Fibroblast of the aortic adventitia (primary cell): Measurements from ENCODE around the gene DPF3. TPM values are rescaled to one million over a fixed set of nuclear protein-coding genes. Genes with fewer than 3 reads are reported as not detected.

ENCODE experiments used
- DNase-seq: peaks from one replicate; pipeline ENCODE4 v3.0.0-alpha.2; 2010; ENCODE audit warnings: low read depth
- H3K4me3 ChIP-seq: 2 replicates; pipeline ENCODE4 v1.5.1; 2011; ENCODE audit warnings: low read depth, mild to moderate bottlenecking, control low read depth, low read length, moderate library complexity
- total RNA-seq: library from RNA; depleted of rRNA; stranded (reverse); fragments of >200 nt; gene quantifications from 2 replicates; pipeline ENCODE4 v1.2.3, GENCODE V29; 2012; ENCODE audit warnings: low replicate concordance
- TF ChIP-seq, protein P1 (sequence below): IDR thresholded peaks from 2 replicates; pipeline ENCODE4 v1.5.1; 2011; ENCODE audit warnings: mild to moderate bottlenecking, low read length, control low read depth, inconsistent platforms; ENCODE audit not compliant: insufficient read depth

Gene DPF3
- total RNA-seq, 1 donor = 16.3 TPM

DNA sequence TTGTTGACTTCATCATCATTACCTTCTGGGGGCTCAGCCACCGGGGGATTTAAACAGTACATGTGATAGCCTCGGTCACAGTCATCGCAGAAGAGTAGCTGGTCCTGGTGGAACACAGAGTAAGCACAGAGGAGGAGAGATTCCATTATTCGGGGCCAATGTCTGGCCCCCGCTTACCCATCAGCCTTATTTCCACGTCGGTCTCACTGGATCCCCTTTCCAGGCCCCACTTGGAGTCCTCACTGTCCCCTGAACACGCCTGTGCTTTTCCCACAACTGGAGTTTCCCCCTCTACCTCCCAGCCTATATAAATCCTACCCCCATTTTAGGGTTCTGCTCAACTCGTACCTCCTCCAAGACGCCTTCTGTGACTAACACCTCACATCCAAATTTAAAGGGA is 274.0 kb downstream of the DPF3 start:
- DNase-seq = no peak
- TF ChIP-seq, protein P1, sequence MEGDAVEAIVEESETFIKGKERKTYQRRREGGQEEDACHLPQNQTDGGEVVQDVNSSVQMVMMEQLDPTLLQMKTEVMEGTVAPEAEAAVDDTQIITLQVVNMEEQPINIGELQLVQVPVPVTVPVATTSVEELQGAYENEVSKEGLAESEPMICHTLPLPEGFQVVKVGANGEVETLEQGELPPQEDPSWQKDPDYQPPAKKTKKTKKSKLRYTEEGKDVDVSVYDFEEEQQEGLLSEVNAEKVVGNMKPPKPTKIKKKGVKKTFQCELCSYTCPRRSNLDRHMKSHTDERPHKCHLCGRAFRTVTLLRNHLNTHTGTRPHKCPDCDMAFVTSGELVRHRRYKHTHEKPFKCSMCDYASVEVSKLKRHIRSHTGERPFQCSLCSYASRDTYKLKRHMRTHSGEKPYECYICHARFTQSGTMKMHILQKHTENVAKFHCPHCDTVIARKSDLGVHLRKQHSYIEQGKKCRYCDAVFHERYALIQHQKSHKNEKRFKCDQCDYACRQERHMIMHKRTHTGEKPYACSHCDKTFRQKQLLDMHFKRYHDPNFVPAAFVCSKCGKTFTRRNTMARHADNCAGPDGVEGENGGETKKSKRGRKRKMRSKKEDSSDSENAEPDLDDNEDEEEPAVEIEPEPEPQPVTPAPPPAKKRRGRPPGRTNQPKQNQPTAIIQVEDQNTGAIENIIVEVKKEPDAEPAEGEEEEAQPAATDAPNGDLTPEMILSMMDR = no peak

DNA sequence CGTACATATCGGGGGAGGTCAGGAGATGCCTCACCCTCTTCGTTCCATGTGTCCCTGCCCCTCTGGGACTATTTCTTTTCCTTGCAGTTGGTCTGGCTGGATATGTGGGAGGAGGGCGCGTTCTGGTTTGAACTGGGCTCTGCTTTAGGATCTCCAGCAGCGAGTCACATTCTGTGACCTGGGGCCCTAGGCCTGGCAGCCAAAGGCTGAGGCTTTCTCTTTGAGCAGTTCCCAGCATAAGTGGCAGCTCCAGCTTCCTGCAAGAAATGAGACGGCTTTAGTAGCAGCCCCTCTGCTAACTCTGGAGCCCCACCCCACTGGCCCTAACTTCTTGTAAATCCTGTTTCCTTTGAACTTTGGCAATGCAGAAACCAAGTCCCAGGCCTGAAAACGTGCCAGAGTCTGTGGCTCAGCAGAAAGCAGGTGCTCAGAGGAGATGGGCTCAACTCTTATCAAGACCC is 274.8 kb downstream of the DPF3 start:
- no peak for DNase-seq
- TF ChIP-seq, protein P1 = no peak
- H3K4me3 ChIP-seq = no peak overlapping the region

More for the DNA sequence above, 274.0 kb downstream of the DPF3 start:
- H3K4me3 ChIP-seq = no peak overlapping the region

DNA sequence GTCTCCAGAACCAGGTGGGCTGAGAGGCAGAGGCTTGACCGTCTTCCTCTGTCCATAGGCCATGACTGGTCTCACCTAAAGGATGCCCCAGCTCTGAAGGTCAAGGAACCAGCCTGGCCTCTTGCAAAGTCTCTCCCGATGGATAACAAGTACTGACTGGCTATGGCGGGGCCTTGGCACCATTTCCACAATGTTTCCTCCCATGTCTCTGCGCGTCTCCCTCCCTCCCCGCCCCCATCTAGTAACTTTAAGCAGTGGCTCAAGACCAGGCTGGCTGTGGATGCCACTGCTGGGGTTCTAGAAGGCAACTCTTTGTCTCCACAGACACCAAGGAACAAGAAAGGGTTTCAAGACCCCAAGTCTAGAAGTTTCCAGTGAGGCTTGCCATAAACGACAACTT is 275.5 kb downstream of the DPF3 start:
- H3K4me3 ChIP-seq = no peak overlapping the region
- no peak for DNase-seq
- TF ChIP-seq, protein P1 = no peak

DNA sequence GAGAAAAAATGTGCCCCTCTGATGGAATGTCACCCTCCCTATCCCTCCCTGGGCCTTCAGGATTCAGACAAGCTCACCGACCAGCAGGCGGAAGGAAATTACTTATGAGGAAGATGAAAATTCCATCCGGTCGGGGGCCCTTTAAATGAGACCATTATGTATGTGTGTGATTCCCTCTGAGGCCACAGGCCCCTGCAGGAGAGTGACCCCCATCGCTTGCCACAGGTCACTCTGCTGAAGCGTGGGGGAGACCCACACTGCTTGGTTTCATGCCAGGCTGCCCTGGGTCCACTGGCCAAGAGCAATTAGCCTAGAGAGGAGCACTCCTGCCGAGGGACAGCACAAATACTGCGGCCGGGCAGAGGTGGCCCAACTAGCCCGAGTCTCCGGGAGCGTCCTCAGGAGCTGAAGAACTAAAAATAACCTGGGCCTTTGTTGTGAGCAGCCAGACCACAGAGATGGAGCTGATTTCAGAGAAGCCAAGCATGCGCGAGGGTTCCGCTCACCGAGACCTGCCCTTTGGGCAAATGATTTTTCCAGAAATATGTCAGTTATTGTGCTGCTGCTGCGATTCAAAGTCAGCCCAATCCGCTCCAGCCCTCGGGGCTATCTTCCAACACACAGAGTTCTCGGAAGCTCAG is 276.4 kb downstream of the DPF3 start:
- TF ChIP-seq, protein P1 = no peak
- peak; percentile 78 for DNase-seq
- no peak overlapping the region for H3K4me3 ChIP-seq

DNA sequence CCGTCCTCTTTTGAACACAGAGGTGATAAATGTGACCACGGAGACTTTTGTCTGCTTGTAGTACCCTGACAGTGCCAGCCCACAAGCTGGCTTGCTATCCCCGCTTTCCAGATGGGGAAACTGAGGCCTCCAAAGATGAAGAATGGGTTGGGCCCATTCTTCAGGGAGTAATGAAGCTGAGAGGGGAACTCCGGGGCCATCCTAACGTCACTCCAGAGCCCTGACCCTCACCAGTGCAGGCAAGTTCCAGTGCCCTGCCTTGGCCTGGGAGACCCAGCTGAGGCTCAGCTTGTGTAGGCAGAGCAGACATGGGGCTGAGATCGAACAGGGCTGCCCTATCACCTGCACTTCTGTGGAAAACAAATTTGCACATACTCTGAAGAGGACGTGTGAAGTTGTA is 277.1 kb downstream of the DPF3 start:
- TF ChIP-seq, protein P1 = no peak
- H3K4me3 ChIP-seq = no peak overlapping the region
- no peak for DNase-seq

DNA sequence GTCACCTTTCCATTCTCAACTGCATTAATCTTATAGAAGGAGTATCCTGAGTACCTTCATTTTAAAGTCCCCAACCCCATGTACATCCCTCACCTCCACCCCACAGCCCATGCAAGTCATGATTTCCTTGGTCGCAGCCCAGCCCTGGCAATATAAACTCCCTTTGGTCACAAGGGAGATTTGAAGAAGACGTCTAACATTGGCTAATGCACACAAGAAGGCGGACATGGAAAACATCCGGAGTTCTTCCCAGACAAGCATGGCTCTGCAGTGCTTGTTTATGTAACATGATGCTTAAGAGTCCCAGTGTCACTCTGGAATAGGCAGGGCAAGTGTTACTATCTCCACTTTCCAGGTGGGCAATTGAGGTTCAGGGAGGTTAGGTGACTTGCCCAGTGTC is 277.6 kb downstream of the DPF3 start:
- peak; percentile 85 for DNase-seq
- TF ChIP-seq, protein P1 = no peak
- no peak overlapping the region for H3K4me3 ChIP-seq
